NCI-H2196 (cell line): ENCODE data around the gene LRRN4CL.
"Not testable (repeated sequence)": the region's sequence is repeated elsewhere in the genome, so short reads cannot be mapped to it uniquely, and the experiment has no call there.

Experiments
- DNase-seq: peaks from one replicate; lab custom pipeline; 2025; ENCODE audit not compliant: unreplicated experiment; lab: John Stamatoyannopoulos, UW

Gene LRRN4CL

GRCh38 chr11:62689421-62690183 is at the start of gene LRRN4CL:
TSS of gene LRRN4CL (minus strand) at chr11:62689530. CDS start at chr11:62688508, 1,022 bp downstream.
- DNase-seq, result no peak

GRCh38 chr11:62737196-62737595 is 47.9 kb upstream of the LRRN4CL start:
- no peak for DNase-seq

DNA sequence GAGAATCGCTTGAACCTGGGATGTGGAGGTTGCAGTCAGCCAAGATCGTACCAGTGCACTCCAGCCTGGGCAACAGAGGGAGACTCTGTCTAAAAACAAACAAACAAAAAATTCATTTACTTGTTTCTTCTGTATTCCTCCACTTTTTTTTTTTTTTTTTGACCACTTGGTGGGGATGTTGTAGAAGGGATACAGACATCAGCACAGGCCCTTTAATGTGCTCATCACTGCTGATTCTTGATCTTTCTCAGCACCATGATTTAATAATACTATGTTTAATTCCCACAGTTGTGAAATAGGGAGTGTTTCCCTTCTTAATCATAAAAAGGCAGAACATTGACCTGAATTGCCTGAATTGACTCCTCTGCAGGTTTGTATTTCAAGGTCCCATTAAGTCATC is 43.5 kb upstream of the LRRN4CL start:
- DNase-seq, result peak; percentile 11

DNA sequence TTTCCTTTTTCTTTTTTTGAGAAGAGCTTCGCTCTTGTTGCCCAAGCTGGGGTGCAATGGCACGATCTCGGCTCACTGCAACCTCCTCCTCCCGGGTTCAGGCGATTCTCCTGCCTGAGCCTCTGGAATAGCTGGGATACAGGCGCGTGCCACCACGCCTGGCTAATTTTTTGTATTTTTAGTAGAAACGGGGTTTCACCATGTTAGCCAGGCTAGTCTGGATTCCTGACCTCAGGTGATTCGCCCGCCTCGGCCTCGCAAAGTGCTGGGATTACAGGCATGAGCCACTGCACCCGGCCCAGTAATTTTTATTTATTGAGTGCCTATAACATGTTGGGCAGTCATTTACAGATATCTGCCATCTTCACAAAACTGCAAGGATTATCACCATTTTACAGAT is 40.7 kb upstream of the LRRN4CL start:
- DNase-seq, result not testable (repeated sequence)

- DNase-seq, result peak; percentile 76
These were observed 39.0 kb upstream of the LRRN4CL start, which contains the start of gene TTC9C for GRCh38 chr11:62728171-62728988. TSS of gene TTC9C (plus strand) at chr11:62728486. CDS start at chr11:62728849, 363 bp downstream.

GRCh38 chr11:62727872-62728170 is 38.5 kb upstream of the LRRN4CL start:
- DNase-seq, result peak; percentile 97

DNA sequence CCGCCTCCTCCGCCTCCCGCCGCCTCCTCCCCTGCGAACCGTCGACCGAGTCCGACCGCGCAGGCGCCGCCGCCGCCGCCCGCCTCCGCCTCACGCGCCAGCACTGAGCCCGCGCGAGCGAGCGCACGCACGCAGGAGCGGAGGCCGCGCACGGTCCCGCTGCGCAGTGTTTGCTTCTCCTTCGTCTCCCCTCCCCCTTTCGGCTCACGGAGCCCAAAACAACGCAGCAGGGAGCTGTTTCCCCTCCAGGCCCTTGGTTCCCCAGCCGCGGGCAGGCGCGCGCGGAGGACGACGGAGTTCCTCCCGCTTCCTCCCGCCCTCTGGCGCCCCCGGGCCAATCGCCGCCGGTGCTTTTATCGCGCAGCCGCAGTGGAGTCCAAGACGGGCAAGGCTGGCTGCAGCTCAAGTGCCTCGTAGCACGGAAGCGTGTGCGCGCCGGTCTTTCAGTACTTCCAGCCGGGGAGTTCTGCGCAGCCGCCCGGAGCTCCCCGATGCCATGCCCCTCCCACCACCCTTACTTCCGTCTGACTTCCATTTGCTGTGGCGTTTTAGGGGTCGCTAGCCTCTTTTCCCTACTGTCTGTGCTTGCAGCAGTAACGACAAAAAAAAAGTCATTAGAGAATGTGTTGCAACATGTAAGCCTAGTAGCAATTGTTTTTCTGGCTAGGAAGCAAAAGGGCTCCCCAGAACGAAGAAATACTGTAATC is 38.0 kb upstream of the LRRN4CL start, which contains the start of gene HNRNPUL2:
HNRNPUL2 (minus strand) TSS at position 293 of the 707 bp plus-strand sequence. CDS start 301 bp downstream, outside the sequence.
- peak; percentile 99 for DNase-seq

DNA sequence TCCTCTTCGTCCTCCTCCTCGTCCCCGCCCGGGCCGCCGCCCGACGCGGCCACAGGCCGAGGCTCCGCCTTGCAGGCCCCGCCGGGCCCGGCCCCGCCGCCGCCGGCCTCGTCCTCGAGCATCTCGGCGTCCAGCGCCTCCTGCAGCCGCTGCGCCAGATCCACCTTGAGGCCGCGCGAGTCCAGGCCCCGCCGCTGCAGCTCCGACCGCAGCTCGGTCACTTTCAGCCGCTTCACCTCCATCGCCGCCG is 37.5 kb upstream of the LRRN4CL start:
- DNase-seq, result no peak

GRCh38 chr11:62726156-62726914 is 37.0 kb upstream of the LRRN4CL start:
- peak; percentile 25 for DNase-seq

DNA sequence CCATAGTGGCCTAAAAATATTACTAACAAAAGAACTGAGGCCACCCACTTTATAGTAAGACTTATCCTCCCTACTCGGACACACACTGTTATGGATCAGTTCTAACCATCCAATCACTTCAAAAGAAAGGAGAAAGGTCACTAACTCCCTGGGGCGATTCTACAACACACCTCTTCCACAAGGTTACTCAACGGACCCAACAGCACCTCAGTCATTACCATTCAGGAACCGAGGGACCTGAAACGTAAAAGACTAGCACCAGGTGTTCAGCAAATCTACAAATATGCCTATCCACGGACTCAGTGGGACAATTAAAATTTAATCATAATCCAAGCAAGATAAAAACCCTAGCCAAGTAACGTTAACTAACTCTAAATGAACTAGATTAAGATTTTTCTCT is 36.3 kb upstream of the LRRN4CL start:
- DNase-seq, result no peak

DNA sequence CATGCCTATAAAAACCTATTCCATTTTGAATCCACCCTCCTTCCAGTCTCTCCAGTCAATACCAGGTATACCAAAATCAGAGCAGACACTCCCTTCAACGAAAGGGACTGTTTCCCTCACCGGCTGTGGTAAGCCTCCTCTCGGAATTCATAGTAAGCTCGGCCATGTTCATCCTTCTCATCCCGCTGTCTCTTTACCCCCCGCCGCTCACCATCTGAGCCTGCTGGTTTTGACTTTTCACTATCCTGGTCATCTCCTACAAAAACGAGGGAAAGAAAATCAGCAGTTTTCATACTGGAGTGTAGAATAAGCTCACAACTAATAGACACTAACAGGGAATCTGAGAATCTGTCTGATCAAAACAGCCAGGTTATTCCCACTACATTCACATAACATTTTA is 34.8 kb upstream of the LRRN4CL start:
- no peak for DNase-seq

- DNase-seq, result no peak
These were observed 32.7 kb upstream of the LRRN4CL start for GRCh38 chr11:62721994-62722393.

DNA sequence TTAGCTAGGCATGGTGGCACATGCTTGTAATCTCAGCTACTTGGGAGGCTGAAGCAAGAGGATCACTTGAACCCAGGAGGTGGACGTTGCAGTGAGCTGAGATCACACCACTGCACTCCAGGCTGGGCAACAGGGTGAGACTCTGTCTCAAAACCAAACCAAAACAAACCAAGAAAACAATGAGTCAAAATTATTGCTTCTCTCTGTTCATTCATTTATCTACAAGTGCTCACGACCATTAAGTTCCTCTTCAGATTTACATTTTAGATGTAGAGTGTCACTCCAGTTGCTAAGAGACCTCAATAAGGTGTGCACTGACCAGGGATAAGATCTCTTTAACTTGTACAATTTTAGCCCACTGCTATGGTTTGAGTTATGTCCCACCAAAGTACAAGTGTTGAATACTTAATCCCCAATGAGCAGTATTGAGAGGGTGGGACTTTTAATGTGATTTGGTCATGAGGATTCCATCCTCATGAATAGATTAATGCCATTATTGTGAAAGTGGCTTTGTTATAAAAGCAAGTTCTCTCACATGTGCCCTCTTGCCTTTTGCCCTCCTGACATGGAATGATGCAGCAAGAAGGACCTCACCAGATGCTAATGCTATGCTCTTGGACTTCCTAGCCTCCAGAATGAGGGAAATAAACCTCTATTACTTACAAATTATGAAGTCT is 30.1 kb upstream of the LRRN4CL start:
- no peak for DNase-seq

DNA sequence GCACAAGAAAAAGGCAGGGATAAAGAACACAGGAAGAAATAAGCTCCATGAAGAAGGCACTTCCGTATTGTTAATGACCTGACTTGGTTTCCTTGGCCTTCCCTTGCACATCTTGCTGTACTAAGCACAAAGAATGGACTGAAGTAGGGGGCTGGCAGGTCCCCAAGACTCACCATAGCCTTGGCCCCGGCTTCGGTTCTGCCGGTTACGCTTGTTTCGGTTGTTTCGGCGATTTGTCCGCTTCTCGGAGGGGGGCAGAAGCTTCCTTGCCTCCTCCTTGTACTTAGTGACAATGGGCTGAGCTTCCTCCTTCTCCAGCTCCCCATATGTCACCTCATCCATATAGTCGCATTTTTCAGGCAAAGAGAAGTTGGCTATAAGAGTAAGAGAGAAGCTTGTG is 27.5 kb upstream of the LRRN4CL start:
- no peak for DNase-seq

DNA sequence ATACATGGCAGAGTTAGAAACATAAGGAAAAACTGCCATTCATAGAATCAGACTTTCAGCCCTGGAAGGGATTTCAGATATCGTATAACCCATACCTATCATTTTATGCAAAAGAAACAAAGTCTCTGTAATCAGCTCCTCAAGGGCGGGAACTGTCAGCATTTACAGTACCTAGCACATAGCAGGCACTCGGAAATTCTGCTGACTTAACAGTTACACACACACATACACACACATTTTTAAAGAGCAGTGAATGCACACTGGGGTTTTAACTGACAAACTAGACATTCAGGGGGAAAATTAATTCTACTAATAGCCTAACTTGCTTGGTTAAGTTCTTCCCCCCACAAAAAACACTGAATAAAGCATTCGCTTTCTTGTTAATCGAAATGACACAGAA is 26.9 kb upstream of the LRRN4CL start:
- DNase-seq, result no peak

DNA sequence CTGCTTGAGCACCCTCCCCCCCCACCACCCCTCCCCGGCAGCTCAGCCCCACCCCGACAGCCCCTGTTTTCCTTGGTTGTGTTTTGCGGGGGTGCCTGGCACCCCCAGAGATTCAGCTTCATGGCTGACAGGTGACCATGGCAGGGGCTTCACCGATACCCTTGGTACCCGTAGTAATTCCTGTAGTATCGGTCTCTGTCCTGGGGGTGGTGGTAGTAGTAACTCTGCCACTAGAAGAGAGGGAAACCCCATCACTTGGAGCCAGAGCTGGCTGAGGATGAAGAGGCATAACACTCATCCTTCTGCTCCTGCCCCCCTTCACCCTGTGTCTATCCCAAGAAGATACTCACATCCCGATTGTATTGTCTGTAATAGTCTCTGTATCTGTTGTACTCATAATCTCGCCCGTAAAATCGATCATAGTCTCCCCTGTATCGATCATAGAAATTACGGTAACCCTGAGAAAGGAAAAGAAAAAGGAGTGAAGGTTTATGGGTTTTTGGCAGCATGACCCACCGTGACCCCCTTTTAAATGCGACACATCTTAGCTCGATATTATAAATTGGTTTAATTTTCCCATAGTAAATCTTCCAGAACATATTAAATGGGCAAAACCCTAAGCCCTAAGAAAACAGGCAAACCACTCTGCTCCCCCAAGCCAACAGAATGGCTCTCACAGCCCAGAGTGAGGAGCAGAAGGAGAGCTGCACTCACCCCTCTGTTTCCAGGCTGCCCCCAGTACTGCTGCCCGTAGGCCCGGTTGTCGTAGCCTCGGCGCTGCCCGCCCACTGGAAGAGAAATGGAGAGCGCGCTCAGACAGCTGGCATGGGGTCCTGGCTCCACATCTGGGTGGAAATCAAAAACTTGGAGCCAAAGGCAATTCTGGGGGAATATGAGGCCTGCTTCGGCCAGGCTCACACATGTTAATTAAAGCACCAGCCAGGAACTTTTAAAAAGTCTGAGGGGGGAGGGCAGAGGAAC is 26.1 kb upstream of the LRRN4CL start:
- no peak for DNase-seq

GRCh38 chr11:62713343-62713742 is 24.0 kb upstream of the LRRN4CL start:
- DNase-seq, result no peak

- DNase-seq, result no peak
These were observed 23.5 kb upstream of the LRRN4CL start for GRCh38 chr11:62712861-62713260.

GRCh38 chr11:62712276-62712812 is 23.0 kb upstream of the LRRN4CL start:
- DNase-seq, result no peak
